H1 (cell line): ENCODE data around the gene TPT1. TPM values are rescaled to one million over a fixed set of nuclear protein-coding genes. Genes with fewer than 3 reads are reported as not detected.

Source experiments
- CTCF ChIA-PET: fragments of 300-600 bp; sonication (Branson Sonifier 250); formaldehyde crosslinking; loops from one replicate; lab custom pipeline; 2021; ENCODE audit not compliant: partially characterized antibody; lab: Charles Lee
- POLR2A ChIA-PET: fragments of 300-600 bp; sonication (Branson Sonifier 250); formaldehyde crosslinking; loops from one replicate; lab custom pipeline; 2021; ENCODE audit warnings: inconsistent platforms; ENCODE audit not compliant: partially characterized antibody; lab: Charles Lee
- DNase-seq, 2 experiments: peaks; one replicate each; pipeline versions ENCODE4 v3.0.0 to v3.0.0-alpha.2; 2010 to 2022; ENCODE audit warnings: low spot score in 2 of 2, low read depth in 1 of 2, mixed read lengths in 1 of 2
- FAIRE-seq: peaks from 2 replicates; lab custom pipeline; 2011; peaks lifted over from hg19 to GRCh38; lab: Jason Lieb, UNC
- H2AFZ ChIP-seq: 2 replicates; pipeline ENCODE4 v1.8.1; 2012; ENCODE audit warnings: low read length, inconsistent platforms
- H2AK5ac ChIP-seq: 2 replicates; pipeline ENCODE4 v1.6.1; 2013; ENCODE audit warnings: low read depth, low read length
- H2BK120ac ChIP-seq: replicated peaks from 2 replicates; pipeline ENCODE3; 2013; ENCODE audit warnings: low read depth, low read length, inconsistent platforms
- H2BK12ac ChIP-seq: 2 replicates; pipeline ENCODE4 v1.6.1; 2013; ENCODE audit warnings: low read depth, low read length
- H2BK15ac ChIP-seq: 2 replicates; pipeline ENCODE4 v1.6.1; 2013; ENCODE audit warnings: low read length
- H2BK20ac ChIP-seq: 2 replicates; pipeline ENCODE4 v1.6.1; 2013; ENCODE audit warnings: low read length
- H2BK5ac ChIP-seq: 2 replicates; pipeline ENCODE4 v1.6.1; 2013; ENCODE audit warnings: low read depth, low read length
- H3K14ac ChIP-seq: 2 replicates; pipeline ENCODE4 v1.6.1; 2013; ENCODE audit warnings: inconsistent platforms; ENCODE audit not compliant: insufficient read length
- H3K18ac ChIP-seq: 2 replicates; pipeline ENCODE4 v1.6.1; 2013; ENCODE audit warnings: low read length; ENCODE audit errors: extremely low read depth
- H3K23ac ChIP-seq: 2 replicates; pipeline ENCODE4 v1.6.1; 2013; ENCODE audit warnings: inconsistent platforms; ENCODE audit not compliant: insufficient read length
- H3K23me2 ChIP-seq: 2 replicates; pipeline ENCODE4 v1.6.1; 2013; ENCODE audit warnings: low read depth, low read length
- H3K27ac ChIP-seq: 2 replicates; pipeline ENCODE4 v1.6.1; 2011; ENCODE audit warnings: low read depth, low read length, inconsistent platforms
- H3K27me3 ChIP-seq, 4 experiments: replicated peaks in 1 of 4; 1 replicate in 1 of 4; 2 replicates in 3 of 4; pipeline versions ENCODE4 v1.6.1 to v1.8.1; 2011 to 2013; ENCODE audit warnings: low read length in 3 of 4, mild to moderate bottlenecking in 3 of 4, inconsistent platforms in 2 of 4, mixed read lengths in 2 of 4, moderate library complexity in 1 of 4; ENCODE audit not compliant: control insufficient read depth in 3 of 4, insufficient read depth in 3 of 4; ENCODE audit errors: extremely low read depth in 1 of 4
- H3K36me3 ChIP-seq, 4 experiments: 2 replicates each; pipeline versions ENCODE4 v1.6.1 to v1.8.1; 2011 to 2013; ENCODE audit warnings: mild to moderate bottlenecking in 4 of 4, low read length in 3 of 4, moderate library complexity in 2 of 4, control low read depth in 1 of 4, inconsistent platforms in 1 of 4; ENCODE audit not compliant: insufficient read depth in 4 of 4, control insufficient read depth in 2 of 4
- H3K4ac ChIP-seq: replicated peaks from 2 replicates; pipeline ENCODE3; 2013; ENCODE audit warnings: low read length, low read depth, mixed read lengths, inconsistent platforms; ENCODE audit not compliant: insufficient read length
- H3K4me1 ChIP-seq, 4 experiments: replicated peaks in 1 of 4; 1 replicate in 1 of 4; 2 replicates in 3 of 4; pipeline versions ENCODE4 v1.6.1 to v1.8.1; 2011 to 2013; ENCODE audit warnings: low read length in 3 of 4, inconsistent platforms in 2 of 4, mixed read lengths in 1 of 4; ENCODE audit not compliant: insufficient read depth in 4 of 4, control insufficient read depth in 3 of 4
- H3K4me2 ChIP-seq, 2 experiments: 2 replicates each; pipeline versions ENCODE4 v1.6.1 to v1.8.1; 2011 to 2013; ENCODE audit warnings: low read depth in 2 of 2, low read length in 2 of 2, control low read depth in 1 of 2, inconsistent platforms in 1 of 2, mild to moderate bottlenecking in 1 of 2; ENCODE audit not compliant: insufficient read depth in 1 of 2
- H3K4me3 ChIP-seq, 4 experiments: fragments of 200-600, 300-600 bp in 1 of 4; sonication (generic), shearing (Covaris generic), sonication (Bioruptor Twin) in 1 of 4; 2 replicates each; pipeline versions ENCODE4 v1.5.1 to v1.8.1; 2011 to 2016; ENCODE audit warnings: low read length in 4 of 4, low read depth in 3 of 4, control low read depth in 2 of 4, inconsistent platforms in 2 of 4, mild to moderate bottlenecking in 2 of 4, mixed read lengths in 1 of 4, moderate library complexity in 1 of 4; ENCODE audit not compliant: insufficient read depth in 2 of 4; ENCODE audit errors: extremely low read depth in 1 of 4
- H3K56ac ChIP-seq: replicated peaks from 2 replicates; pipeline ENCODE3; 2013; ENCODE audit warnings: low read depth, mild to moderate bottlenecking, mixed read lengths, low read length, inconsistent platforms; ENCODE audit not compliant: insufficient read length
- H3K79me1 ChIP-seq: 2 replicates; pipeline ENCODE4 v1.6.1; 2013; ENCODE audit warnings: low read depth, low read length, control low read depth
- H3K79me2 ChIP-seq, 2 experiments: 2 replicates each; pipeline versions ENCODE4 v1.6.1 to v1.8.1; 2012 to 2013; ENCODE audit warnings: low read length in 2 of 2, mild to moderate bottlenecking in 2 of 2, inconsistent platforms in 1 of 2; ENCODE audit not compliant: insufficient read depth in 2 of 2, control insufficient read depth in 1 of 2
- H3K9ac ChIP-seq, 4 experiments: replicated peaks in 1 of 4; 1 replicate in 1 of 4; 2 replicates in 3 of 4; pipeline versions ENCODE4 v1.6.1 to v1.8.1; 2011 to 2013; ENCODE audit warnings: low read depth in 3 of 4, low read length in 3 of 4, control low read depth in 2 of 4, mild to moderate bottlenecking in 2 of 4, moderate library complexity in 2 of 4, inconsistent platforms in 1 of 4; ENCODE audit errors: extremely low read depth in 1 of 4
- H3K9me3 ChIP-seq, 2 experiments: 2 replicates each; pipeline versions ENCODE4 v1.6.1 to v1.8.1; 2012 to 2013; ENCODE audit warnings: mild to moderate bottlenecking in 2 of 2, moderate library complexity in 2 of 2, control low read depth in 1 of 2, inconsistent platforms in 1 of 2, low read depth in 1 of 2, low read length in 1 of 2, mixed read lengths in 1 of 2; ENCODE audit not compliant: insufficient read depth in 2 of 2
- H4K20me1 ChIP-seq, 2 experiments: replicated peaks in 1 of 2; 2 replicates each; pipeline versions ENCODE3 to v1.8.1; 2011 to 2013; ENCODE audit warnings: inconsistent platforms in 2 of 2, low read length in 2 of 2, mild to moderate bottlenecking in 1 of 2; ENCODE audit not compliant: insufficient read depth in 2 of 2, control insufficient read depth in 1 of 2
- H4K5ac ChIP-seq: 2 replicates; pipeline ENCODE4 v1.6.1; 2013; ENCODE audit warnings: low read length, low read depth, mixed read lengths, inconsistent platforms; ENCODE audit not compliant: insufficient read length
- H4K8ac ChIP-seq: 2 replicates; pipeline ENCODE4 v1.8.0; 2013; ENCODE audit warnings: mild to moderate bottlenecking, moderate library complexity, low read length, inconsistent platforms; ENCODE audit not compliant: insufficient read depth; ENCODE audit errors: extremely low read depth
- H4K91ac ChIP-seq: replicated peaks from 2 replicates; pipeline ENCODE3; 2013; ENCODE audit warnings: low read length, mixed read lengths, inconsistent platforms; ENCODE audit not compliant: insufficient read length
- BACH1 ChIP-seq: IDR thresholded peaks from 2 replicates; pipeline ENCODE4 v1.6.1; 2012; ENCODE audit warnings: low read length, improper control_type of control experiment
- BCL11A ChIP-seq, 2 experiments: IDR thresholded peaks; one replicate each; pipeline ENCODE4 v1.6.1; 2011; ENCODE audit warnings: low read depth in 2 of 2, low read length in 2 of 2, mild to moderate bottlenecking in 2 of 2
- CTBP2 ChIP-seq: IDR thresholded peaks from 2 replicates; pipeline ENCODE4 v1.7.0; 2011; ENCODE audit warnings: borderline replicate concordance, mild to moderate bottlenecking, moderate library complexity, mixed read lengths, low read length; ENCODE audit not compliant: insufficient read depth, insufficient read length
- EP300 ChIP-seq, 2 experiments: IDR thresholded peaks; 1 replicate in 1 of 2; 2 replicates in 1 of 2; pipeline ENCODE4 v1.6.1; 2011 to 2012; ENCODE audit warnings: low read depth in 2 of 2, low read length in 2 of 2, mild to moderate bottlenecking in 2 of 2, borderline replicate concordance in 1 of 2, inconsistent platforms in 1 of 2, moderate library complexity in 1 of 2
- GABPA ChIP-seq: IDR thresholded peaks from 2 replicates; pipeline ENCODE4 v1.6.1; 2011; ENCODE audit warnings: mild to moderate bottlenecking, low read length, moderate library complexity, borderline replicate concordance; ENCODE audit not compliant: insufficient read depth
- GTF2F1 ChIP-seq: IDR thresholded peaks from 2 replicates; pipeline ENCODE4 v1.6.1; 2012; ENCODE audit warnings: low read depth, low read length, improper control_type of control experiment, borderline replicate concordance
- NRF1 ChIP-seq: IDR thresholded peaks from 2 replicates; pipeline ENCODE4 v1.6.1; 2011; ENCODE audit warnings: mild to moderate bottlenecking, low read depth, low read length, improper control_type of control experiment
- RBBP5 ChIP-seq: IDR thresholded peaks from 2 replicates; pipeline ENCODE4 v1.7.1; 2012; ENCODE audit warnings: low read depth, mild to moderate bottlenecking, inconsistent platforms, low read length, moderate library complexity, borderline replicate concordance
- RXRA ChIP-seq: IDR thresholded peaks from 2 replicates; pipeline ENCODE4 v1.6.1; 2011; ENCODE audit warnings: low read depth, mild to moderate bottlenecking, low read length, moderate library complexity; ENCODE audit not compliant: insufficient read depth
- SP1 ChIP-seq: IDR thresholded peaks from 2 replicates; pipeline ENCODE4 v1.6.1; 2011; ENCODE audit warnings: low read depth, low read length
- SP2 ChIP-seq: IDR thresholded peaks from 2 replicates; pipeline ENCODE4 v1.6.1; 2012; ENCODE audit warnings: mild to moderate bottlenecking, low read length, inconsistent platforms
- SRF ChIP-seq: IDR thresholded peaks from 2 replicates; pipeline ENCODE4 v1.6.1; 2011; ENCODE audit warnings: mild to moderate bottlenecking, low read depth, low read length, moderate library complexity
- TAF1 ChIP-seq: IDR thresholded peaks from 2 replicates; pipeline ENCODE4 v1.6.1; 2011; ENCODE audit warnings: mild to moderate bottlenecking, low read depth, low read length
- TAF7 ChIP-seq: optimal IDR thresholded peaks from 2 replicates; pipeline ENCODE3; 2011; ENCODE audit warnings: low read depth, mild to moderate bottlenecking, inconsistent platforms, low read length, moderate library complexity, borderline replicate concordance
- TBP ChIP-seq: IDR thresholded peaks from 2 replicates; pipeline ENCODE4 v1.6.1; 2011; ENCODE audit warnings: low read depth, low read length, improper control_type of control experiment
- WGBS, 2 experiments: shearing (Covaris generic) in 1 of 2; methylation state at CpG; one replicate each; pipeline versions ENCODE4 v1.1.6 to v1.1.7; 2013 to 2015; ENCODE audit warnings: low lambda C conversion rate in 2 of 2, mixed read lengths in 2 of 2, inconsistent platforms in 1 of 2, low coverage in 1 of 2, missing lambda C conversion rate in 1 of 2; ENCODE audit not compliant: insufficient replicate concordance in 2 of 2, insufficient coverage in 1 of 2, insufficient read length in 1 of 2; ENCODE audit errors: extremely low coverage in 1 of 2, missing lambda C conversion rate in 1 of 2; 5-methylcytosine and 5-hydroxymethylcytosine counted together
- polyA plus RNA-seq, 7 experiments: library from polyadenylated mRNA; depleted of rRNA in 3 of 7; stranded (reverse) in 5 of 7; unstranded in 2 of 7; fragments of >200 nt in 5 of 7; fragments of 200-250 nt in 2 of 7; gene quantifications; 1 replicate in 5 of 7; 2 replicates in 1 of 7; 4 replicates in 1 of 7; pipeline versions ENCODE4 v1.2.1 to v1.2.3, GENCODE V29; 2011 to 2013; ENCODE audit warnings: missing spikeins in 2 of 7, mixed read lengths in 2 of 7
- total RNA-seq: library from RNA; stranded (reverse); fragmentation: NEBNext Ultra II Directional; extraction: Animal tissue kit (Norgen Biotek cat#: 25700); gene quantifications from 2 replicates; pipeline ENCODE4 v1.2.1, GENCODE V29; 2021

TPT1 gene
- total and polyA plus RNA-seq, 2 of the 8 experiments (the other 6 are each of a cell fraction or from before 2014, with no cell fraction given) = 2,245 to 2,279 TPM

DNA sequence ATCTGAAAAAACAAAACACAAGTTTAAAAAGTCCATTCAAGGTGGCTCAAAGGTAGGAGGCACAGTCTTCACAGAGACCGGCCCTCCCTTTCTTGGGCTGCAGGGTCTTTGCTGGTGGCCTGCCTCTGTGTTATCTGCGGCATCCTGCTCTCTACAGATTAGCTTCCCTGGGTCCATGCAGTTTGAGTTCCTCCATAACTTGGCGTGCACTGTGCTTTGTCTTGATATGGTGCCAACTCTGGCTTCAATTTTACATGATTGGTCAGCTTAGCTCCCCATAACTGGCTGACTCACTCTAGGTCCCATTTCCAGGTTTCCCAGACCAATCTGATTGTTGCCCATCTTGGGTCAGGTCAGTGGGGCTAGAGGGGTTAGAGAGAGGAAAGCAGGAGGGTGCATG is 41.8 kb downstream of the TPT1 start:
- Histone ChIP-seq H4K8ac (no peak overlapping the region), H2BK5ac (no peak overlapping the region), H3K4me1 (peaks cover 0 to 4% (median 2%) of the 10 kb centered on the region in 4 experiments; a peak in 4 of 7 replicates), H2AFZ (no peak overlapping the region), H2BK120ac (no peak overlapping the region), H3K36me3 (no peaks in the 10 kb centered on the region), H3K79me1 (no peaks in the 10 kb centered on the region), H3K18ac (no peak overlapping the region), H3K27me3 (no peaks in the 10 kb centered on the region), H4K5ac (no peak overlapping the region), H3K14ac (no peak overlapping the region), H3K23me2 (no peaks in the 10 kb centered on the region), H2BK20ac (no peak overlapping the region), H3K9ac (no peak overlapping the region), H3K79me2 (no peaks in the 10 kb centered on the region), H4K91ac (no peak overlapping the region), H4K20me1 (no peaks in the 10 kb centered on the region), H3K27ac (no peak overlapping the region), H3K9me3 (no peaks in the 10 kb centered on the region), H2AK5ac (no peak overlapping the region), H2BK15ac (no peak overlapping the region), H3K4ac (no peak overlapping the region), H3K4me2 (no peak overlapping the region), H3K56ac (no peak overlapping the region), H2BK12ac (no peak overlapping the region), H3K4me3 (no peak overlapping the region), H3K23ac (no peak overlapping the region)
- FAIRE-seq = no peak
- no peak for DNase-seq
- ChIA-PET POLR2A (interaction anchor here (1.1 to 2.4 kb wide), 8 partner anchors 9 to 162 kb away, joined by 3 to 9 read pairs (median 6); partner anchors contain the start of gene TPT1), CTCF (interaction anchor here (1.3 to 6.3 kb wide), 5 partner anchors 9 to 252 kb away, joined by 3 to 36 read pairs (median 18); no protein-coding TSS in a partner anchor)
- WGBS, 2 experiments = 90% methylated on average over 3 of the region's 3 CpGs; no CpG with 5 or more reads in 1 of the 2 experiments
- TF ChIP-seq GABPA (no peak), NRF1 (no peak), RBBP5 (no peak), CTBP2 (no peak), BCL11A (IDR thresholded peaks at IDR 0.05; ENCODE audit: low read depth in 2 of 2, low read length in 2 of 2) (no peak), TBP (no peak), EP300 (IDR thresholded peaks at IDR 0.05; ENCODE audit: borderline replicate concordance in 1 of 2, low read depth in 2 of 2, low read length in 2 of 2) (no peak), TAF1 (no peak), RXRA (no peak), GTF2F1 (no peak), BACH1 (no peak), SRF (no peak), TAF7 (no peak), SP1 (no peak), SP2 (no peak)
